Lung (tissue), 12 donors: ENCODE results near the gene JUN. TPM values are rescaled to one million over a fixed set of nuclear protein-coding genes. Genes with fewer than 3 reads are reported as not detected.
A peak's percentile ranks its signal among the peaks of the same experiment; 100 is the strongest.

Experiments
- ATAC-seq: fragments of 200-7000 bp; cut with Tn5 transposase; one replicate; pipeline ENCODE4 v1.9.1; 2020; ENCODE audit warnings: moderate number of reproducible peaks; ENCODE audit not compliant: insufficient read depth, low FRiP score
- DNase-seq, 3 donors: peaks; one replicate each; pipeline ENCODE4 v3.0.0-alpha.2; 2013 to 2017
- H3K27ac ChIP-seq, 2 donors: one replicate each; pipeline ENCODE4 v1.5.1; 2013; ENCODE audit warnings: mild to moderate bottlenecking in 2 of 2, moderate library complexity in 2 of 2, control low read depth in 1 of 2, inconsistent platforms in 1 of 2, low read depth in 1 of 2, low read length in 1 of 2
- H3K27me3 ChIP-seq, 3 donors: one replicate each; pipeline ENCODE4 v1.5.1; 2013; ENCODE audit warnings: low read length in 2 of 3; ENCODE audit not compliant: control insufficient read depth in 3 of 3, insufficient read depth in 3 of 3
- H3K36me3 ChIP-seq, 4 donors: one replicate each; pipeline ENCODE4 v1.5.1; 2013; ENCODE audit warnings: low read length in 4 of 4, mild to moderate bottlenecking in 1 of 4, moderate library complexity in 1 of 4; ENCODE audit not compliant: control insufficient read depth in 4 of 4, insufficient read depth in 4 of 4
- H3K4me1 ChIP-seq, 5 donors: one replicate each; pipeline ENCODE4 v1.5.1; 2013; ENCODE audit warnings: low read length in 5 of 5, mild to moderate bottlenecking in 2 of 5, moderate library complexity in 1 of 5; ENCODE audit not compliant: control insufficient read depth in 5 of 5, insufficient read depth in 5 of 5
- H3K4me3 ChIP-seq: one replicate; pipeline ENCODE4 v1.5.1; 2013; ENCODE audit warnings: mild to moderate bottlenecking, control low read depth, moderate library complexity
- H3K9ac ChIP-seq, 2 donors: one replicate each; pipeline ENCODE4 v1.5.1; 2013; ENCODE audit warnings: low read length in 2 of 2, control low read depth in 1 of 2; ENCODE audit not compliant: insufficient read depth in 1 of 2
- H3K9me3 ChIP-seq, 4 donors: one replicate each; pipeline ENCODE4 v1.5.1; 2013; ENCODE audit warnings: low read length in 3 of 4, mild to moderate bottlenecking in 1 of 4, moderate library complexity in 1 of 4; ENCODE audit not compliant: control insufficient read depth in 4 of 4, insufficient read depth in 3 of 4
- WGBS, 2 donors: extraction: QIAGEN DNeasy Blood & Tissue Kit; methylation state at CpG; one replicate each; pipeline ENCODE4 v1.1.7; 2013; 5-methylcytosine and 5-hydroxymethylcytosine counted together
- polyA plus RNA-seq, 2 donors: library from polyadenylated mRNA; stranded (reverse); fragments of 200-250 nt; gene quantifications; one replicate each; pipeline ENCODE4 v1.2.1, GENCODE V29; 2013
- total RNA-seq, 2 donors: library from RNA; depleted of rRNA in 1 of 2; stranded (reverse); fragments of >200 nt in 1 of 2; gene quantifications; one replicate each; pipeline ENCODE4 v1.2.1, GENCODE V29; 2014 to 2021
- TF ChIP-seq, protein P1 (sequence below): IDR thresholded peaks from 2 replicates; pipeline ENCODE4 v1.5.1; 2012; ENCODE audit warnings: mild to moderate bottlenecking; ENCODE audit errors: control extremely low read depth, extremely low read depth
- donor health status: control.
- donor health status: control.
- donor health status: Bipolar disorder and iron deficiency.
- donor health status: healthy.
- donor health status: DM: yes; HTN: yes; CAD: no.

The JUN gene
- total and polyA plus RNA-seq, 4 donors: 78.1 to 584 (median 142) TPM

DNA sequence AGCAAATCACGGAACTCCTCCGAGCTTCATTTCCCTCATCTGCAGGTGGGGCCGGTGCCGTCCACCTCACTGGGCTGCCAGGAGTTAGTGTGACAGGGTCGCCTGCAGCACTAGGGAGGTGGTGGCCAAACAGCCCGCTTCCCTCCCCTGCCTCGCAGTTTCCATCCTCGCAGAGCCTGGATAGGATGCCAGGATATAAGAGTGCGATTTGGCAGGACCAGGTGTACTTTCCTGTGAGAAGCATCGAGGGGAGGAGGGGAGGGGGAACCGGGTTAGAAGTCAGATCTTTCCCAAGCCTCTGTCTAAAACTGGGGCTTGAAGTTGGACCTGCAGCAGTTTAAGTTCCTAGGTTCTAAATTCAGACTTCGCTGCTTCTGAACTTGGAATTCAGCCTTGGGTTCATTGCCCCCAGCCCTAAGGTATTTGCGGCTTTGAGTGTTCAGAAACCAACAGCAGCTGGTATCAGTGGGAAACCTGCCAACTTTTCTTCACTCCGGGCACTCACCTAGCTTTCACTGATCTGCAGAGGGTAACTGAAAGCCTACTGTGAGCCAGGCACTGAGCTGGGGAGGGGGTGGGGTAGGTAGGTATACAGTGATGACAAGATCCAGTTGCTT is 1.7 kb upstream of the JUN start:
- Histone ChIP-seq H3K27me3 (no peaks in the 10 kb centered on the region), H3K36me3 (peaks cover 0 to 7% (median 1%) of the 10 kb centered on the region in 4 donors), H3K4me1 (peaks cover 0 to 29% (median 5%) of the 10 kb centered on the region in 5 donors), H3K9ac (peak overlapping the region; percentile 87 to 93), H3K4me3 (peak overlapping the region; percentile 72), H3K9me3 (no peaks in the 10 kb centered on the region), H3K27ac (peak overlapping the region; percentile 92 to 100)
- ATAC-seq: no peak
- WGBS, 2 donors: 3 to 7% methylated on average over 14 of the region's 14 CpGs
- peak; percentile 80 to 93 (median 85) for DNase-seq
- TF ChIP-seq, protein P1, sequence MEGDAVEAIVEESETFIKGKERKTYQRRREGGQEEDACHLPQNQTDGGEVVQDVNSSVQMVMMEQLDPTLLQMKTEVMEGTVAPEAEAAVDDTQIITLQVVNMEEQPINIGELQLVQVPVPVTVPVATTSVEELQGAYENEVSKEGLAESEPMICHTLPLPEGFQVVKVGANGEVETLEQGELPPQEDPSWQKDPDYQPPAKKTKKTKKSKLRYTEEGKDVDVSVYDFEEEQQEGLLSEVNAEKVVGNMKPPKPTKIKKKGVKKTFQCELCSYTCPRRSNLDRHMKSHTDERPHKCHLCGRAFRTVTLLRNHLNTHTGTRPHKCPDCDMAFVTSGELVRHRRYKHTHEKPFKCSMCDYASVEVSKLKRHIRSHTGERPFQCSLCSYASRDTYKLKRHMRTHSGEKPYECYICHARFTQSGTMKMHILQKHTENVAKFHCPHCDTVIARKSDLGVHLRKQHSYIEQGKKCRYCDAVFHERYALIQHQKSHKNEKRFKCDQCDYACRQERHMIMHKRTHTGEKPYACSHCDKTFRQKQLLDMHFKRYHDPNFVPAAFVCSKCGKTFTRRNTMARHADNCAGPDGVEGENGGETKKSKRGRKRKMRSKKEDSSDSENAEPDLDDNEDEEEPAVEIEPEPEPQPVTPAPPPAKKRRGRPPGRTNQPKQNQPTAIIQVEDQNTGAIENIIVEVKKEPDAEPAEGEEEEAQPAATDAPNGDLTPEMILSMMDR: no peak

DNA sequence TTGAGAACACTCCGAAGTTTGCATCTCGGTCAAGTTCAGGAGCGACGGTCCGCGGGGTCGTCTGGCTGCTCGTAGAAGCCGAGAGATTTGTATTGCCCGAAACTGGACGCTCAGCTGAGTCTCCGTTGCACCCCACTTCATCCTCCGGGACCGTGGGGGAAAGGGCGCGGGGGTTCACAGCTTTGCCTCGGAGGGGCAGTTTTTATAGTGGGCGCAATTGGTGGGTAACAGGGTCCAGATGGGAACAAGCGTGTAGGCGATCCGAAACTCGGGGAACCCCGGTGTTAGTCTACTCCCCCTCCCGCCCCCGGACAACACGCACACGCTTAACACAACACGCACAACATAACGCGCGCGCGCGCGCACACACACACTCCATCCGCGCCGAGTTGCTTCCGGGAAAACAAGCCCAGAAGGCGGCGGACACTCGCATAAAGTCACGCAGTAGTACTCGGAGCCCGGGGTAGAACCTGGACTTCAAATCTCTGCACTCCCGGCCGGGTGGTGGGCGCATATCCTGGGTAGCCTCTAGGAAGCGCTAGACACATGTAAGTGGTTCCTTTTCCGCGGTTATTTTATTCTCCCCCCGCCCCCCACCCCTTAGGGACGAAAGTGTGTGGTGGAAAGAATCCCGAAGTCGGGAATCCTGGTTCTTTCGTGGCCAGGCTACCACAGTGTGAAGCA is 1.1 kb upstream of the JUN start:
- peak overlapping the region; percentile 72 for H3K4me3 ChIP-seq
- TF ChIP-seq, protein P1: peak; percentile 39
- no peaks in the 10 kb centered on the region for H3K27me3 ChIP-seq
- H3K36me3 ChIP-seq: peaks cover 0 to 7% (median 1%) of the 10 kb centered on the region in 4 donors
- H3K27ac ChIP-seq: peak overlapping the region; percentile 92 to 100
- WGBS, 2 donors: 0 to 1% methylated on average over 56 of the region's 56 CpGs
- H3K4me1 ChIP-seq: peaks cover 0 to 36% (median 6%) of the 10 kb centered on the region in 5 donors
- ATAC-seq: peak; percentile 8
- DNase-seq: peak; percentile 90 to 93 (median 92)
- no peaks in the 10 kb centered on the region for H3K9me3 ChIP-seq
- peak overlapping the region; percentile 87 to 93 for H3K9ac ChIP-seq

- TF ChIP-seq, protein P1: no peak
- DNase-seq (peak; percentile 77 to 82 (median 80)), ATAC-seq (peak; percentile 0)
- peak overlapping the region; percentile 97 to 100 for H3K9ac ChIP-seq
- no peaks in the 10 kb centered on the region for H3K9me3 ChIP-seq
- peaks cover 0 to 7% (median 1%) of the 10 kb centered on the region in 4 donors for H3K36me3 ChIP-seq
- 0 to 1% methylated on average over 83 to 86 of the region's 86 CpGs for WGBS, 2 donors
- peaks cover 0 to 40% (median 6%) of the 10 kb centered on the region in 5 donors for H3K4me1 ChIP-seq
- H3K27ac ChIP-seq: peak overlapping the region; percentile 99 to 100
- no peaks in the 10 kb centered on the region for H3K27me3 ChIP-seq
- peak overlapping the region; percentile 90 for H3K4me3 ChIP-seq
These were observed 506 bp downstream of the JUN start for GRCh38 chr1:58783090-58783992.
